ENCODE measurements around the gene LXN.

DNA sequence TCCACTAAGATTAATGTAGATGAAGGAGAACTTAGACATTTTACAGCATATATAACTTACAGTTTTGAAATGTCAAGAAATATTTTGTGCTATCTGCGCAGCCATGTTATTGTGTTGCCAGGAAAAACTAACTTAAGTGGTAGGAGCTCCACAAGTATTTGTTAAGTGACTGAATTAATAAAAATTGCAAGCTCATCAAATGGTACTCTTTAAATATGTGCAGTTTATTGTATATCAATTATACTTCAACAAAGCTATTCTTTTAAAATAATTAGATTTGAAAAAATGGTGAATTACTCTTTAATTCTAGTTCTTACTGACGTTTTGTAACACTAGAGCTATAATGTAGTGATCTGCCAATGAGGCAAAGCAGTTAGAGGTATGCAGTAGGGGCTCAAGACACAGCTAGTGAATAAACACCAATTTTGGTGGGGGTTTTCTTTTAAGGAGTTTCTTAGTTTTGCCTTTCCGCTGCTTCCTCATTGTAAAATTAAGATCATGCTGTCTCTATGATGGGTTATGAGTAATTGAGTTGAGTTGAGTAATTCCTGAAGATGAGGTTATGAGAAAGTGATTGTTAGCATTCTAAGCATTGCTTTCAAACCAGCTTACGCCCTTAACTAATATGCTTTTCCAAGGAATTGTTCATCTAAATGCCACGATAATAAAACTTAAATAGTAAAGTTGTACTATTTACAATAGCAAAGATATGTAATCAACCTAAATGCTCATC is 10.9 kb upstream of the LXN start:
- TF ChIP-seq, protein P1, sequence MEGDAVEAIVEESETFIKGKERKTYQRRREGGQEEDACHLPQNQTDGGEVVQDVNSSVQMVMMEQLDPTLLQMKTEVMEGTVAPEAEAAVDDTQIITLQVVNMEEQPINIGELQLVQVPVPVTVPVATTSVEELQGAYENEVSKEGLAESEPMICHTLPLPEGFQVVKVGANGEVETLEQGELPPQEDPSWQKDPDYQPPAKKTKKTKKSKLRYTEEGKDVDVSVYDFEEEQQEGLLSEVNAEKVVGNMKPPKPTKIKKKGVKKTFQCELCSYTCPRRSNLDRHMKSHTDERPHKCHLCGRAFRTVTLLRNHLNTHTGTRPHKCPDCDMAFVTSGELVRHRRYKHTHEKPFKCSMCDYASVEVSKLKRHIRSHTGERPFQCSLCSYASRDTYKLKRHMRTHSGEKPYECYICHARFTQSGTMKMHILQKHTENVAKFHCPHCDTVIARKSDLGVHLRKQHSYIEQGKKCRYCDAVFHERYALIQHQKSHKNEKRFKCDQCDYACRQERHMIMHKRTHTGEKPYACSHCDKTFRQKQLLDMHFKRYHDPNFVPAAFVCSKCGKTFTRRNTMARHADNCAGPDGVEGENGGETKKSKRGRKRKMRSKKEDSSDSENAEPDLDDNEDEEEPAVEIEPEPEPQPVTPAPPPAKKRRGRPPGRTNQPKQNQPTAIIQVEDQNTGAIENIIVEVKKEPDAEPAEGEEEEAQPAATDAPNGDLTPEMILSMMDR (IDR thresholded peaks at IDR 0.05; ENCODE audit: low read depth, low read length, poor library complexity, severe bottlenecking), result no peak
- TF ChIP-seq EZH2phosphoT487 (IDR thresholded peaks at IDR 0.05; ENCODE audit: borderline replicate concordance, low read length), result no peak
